Measurements from ENCODE around the gene IRF7. TPM values are rescaled to one million over a fixed set of nuclear protein-coding genes. Genes with fewer than 3 reads are reported as not detected.
A peak's percentile ranks its signal among the peaks of the same experiment; 100 is the strongest.

The IRF7 gene
- total and polyA plus RNA-seq, 2 donors (not counting 3 experiments of a cell fraction or from before 2014, with no cell fraction given) = 12.6 to 14.7 TPM

DNA sequence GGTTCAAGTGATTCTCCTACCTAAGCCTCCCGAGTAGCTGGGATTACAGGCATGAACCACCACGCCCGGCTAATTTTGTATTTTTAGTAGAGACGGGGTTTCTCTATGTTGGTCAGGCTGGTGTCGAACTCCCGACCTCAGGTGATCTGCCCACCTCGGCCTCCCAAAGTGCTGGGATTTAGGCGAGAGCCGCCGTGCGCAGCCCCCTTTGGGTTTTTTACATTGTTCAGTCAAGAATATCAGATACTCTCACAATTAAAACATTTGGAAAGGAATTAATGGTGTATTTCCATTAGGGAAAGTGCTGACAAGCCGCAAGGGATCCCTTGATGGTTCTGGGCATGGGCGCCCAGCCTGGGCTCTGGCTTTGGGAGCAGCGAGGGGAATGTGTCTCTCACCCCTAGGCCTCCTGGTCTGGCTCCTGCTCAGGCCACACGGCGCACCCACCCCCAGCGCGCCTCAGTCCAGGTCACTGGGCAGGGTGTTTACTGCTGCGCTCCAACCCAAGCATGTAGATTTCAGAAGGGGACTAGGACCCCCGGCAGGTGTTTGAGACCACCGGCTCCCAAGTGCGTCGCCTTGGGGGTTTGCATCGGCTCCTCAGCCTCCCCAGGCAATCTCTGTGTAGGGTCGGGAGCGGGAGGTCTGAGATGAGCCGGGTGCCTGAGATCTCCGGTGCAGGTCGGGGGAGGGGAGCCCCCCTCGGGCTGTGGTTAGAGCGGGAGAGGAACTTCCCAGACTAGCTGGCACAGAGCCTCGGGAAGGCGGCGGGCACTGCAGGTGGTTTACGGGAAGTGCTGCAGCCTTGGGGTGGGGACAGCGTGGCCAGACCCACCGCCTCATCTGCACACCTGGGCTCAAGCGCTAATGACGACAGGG is 809 bp upstream of the IRF7 start:
- Histone ChIP-seq H2AFZ (ENCODE audit: low read depth, low read length) (no peak overlapping the region), H3K27ac (ENCODE audit: insufficient read depth, low read depth, low read length) (no peak overlapping the region), H3K9me1 (replicated peaks; ENCODE audit: control insufficient read depth, extremely low read depth, insufficient read depth, low read length) (no peaks in the 10 kb centered on the region), H3K9ac (replicated peaks; ENCODE audit: extremely low read depth, insufficient read depth, low read length) (no peak overlapping the region), H3K27me3 (ENCODE audit: control insufficient read depth in 2 of 2, insufficient read depth in 2 of 2, low read length in 2 of 2) (no peaks in the 10 kb centered on the region), H3K4me1 (ENCODE audit: control insufficient read depth, extremely low read depth, insufficient read depth, low read length) (peaks cover 6% of the 10 kb centered on the region), H3K9me3 (replicated peaks; ENCODE audit: control insufficient read depth, insufficient read depth, low read length) (no peaks in the 10 kb centered on the region), H3K4me2 (ENCODE audit: insufficient read depth, low read length) (peak overlapping the region; percentile 22), H4K20me1 (replicated peaks; ENCODE audit: control insufficient read depth, extremely low read depth, insufficient read depth, low read length) (no peaks in the 10 kb centered on the region), H3K36me3 (ENCODE audit: control insufficient read depth in 2 of 2, extremely low read depth in 1 of 2, insufficient read depth in 2 of 2, low read length in 2 of 2) (peaks cover 3 to 16% of the 10 kb centered on the region in 2 experiments), H3K79me2 (ENCODE audit: control insufficient read depth, insufficient read depth, low read length) (no peaks in the 10 kb centered on the region), H3K4me3 (replicated peaks in 1 of 3; ENCODE audit: insufficient read depth in 1 of 3, low read depth in 1 of 3, low read length in 3 of 3) (peak overlapping the region in 1 of 3 experiments; percentile 77)
- dilution Hi-C loops (cut with MboI; ENCODE audit: extremely low pct_ligation_motif_present, low sequenced_read_pairs) = no loop called here
- ChIA-PET CTCF (no interaction called here), POLR2A (no interaction called here)
- FAIRE-seq (no peak), DNase-seq (ENCODE audit: low read depth, low spot score) (no peak)
- BruUV-seq (replicated peaks) = no TSS peak
- TF ChIP-seq POLR2AphosphoS5 (IDR thresholded peaks at IDR 0.05; ENCODE audit: insufficient read depth, low read depth, low read length) = no peak
- TF ChIP-seq, protein P1, sequence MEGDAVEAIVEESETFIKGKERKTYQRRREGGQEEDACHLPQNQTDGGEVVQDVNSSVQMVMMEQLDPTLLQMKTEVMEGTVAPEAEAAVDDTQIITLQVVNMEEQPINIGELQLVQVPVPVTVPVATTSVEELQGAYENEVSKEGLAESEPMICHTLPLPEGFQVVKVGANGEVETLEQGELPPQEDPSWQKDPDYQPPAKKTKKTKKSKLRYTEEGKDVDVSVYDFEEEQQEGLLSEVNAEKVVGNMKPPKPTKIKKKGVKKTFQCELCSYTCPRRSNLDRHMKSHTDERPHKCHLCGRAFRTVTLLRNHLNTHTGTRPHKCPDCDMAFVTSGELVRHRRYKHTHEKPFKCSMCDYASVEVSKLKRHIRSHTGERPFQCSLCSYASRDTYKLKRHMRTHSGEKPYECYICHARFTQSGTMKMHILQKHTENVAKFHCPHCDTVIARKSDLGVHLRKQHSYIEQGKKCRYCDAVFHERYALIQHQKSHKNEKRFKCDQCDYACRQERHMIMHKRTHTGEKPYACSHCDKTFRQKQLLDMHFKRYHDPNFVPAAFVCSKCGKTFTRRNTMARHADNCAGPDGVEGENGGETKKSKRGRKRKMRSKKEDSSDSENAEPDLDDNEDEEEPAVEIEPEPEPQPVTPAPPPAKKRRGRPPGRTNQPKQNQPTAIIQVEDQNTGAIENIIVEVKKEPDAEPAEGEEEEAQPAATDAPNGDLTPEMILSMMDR (IDR thresholded peaks at IDR 0.05; ENCODE audit: extremely low read depth in 1 of 2, insufficient read depth in 1 of 2, low read depth in 1 of 2, low read length in 2 of 2) = no peak
- intact Hi-C loops (cut with micrococcal nuclease) = no loop called here
